ENCODE results near the gene BRCA1.

BRCA1 gene

DNA sequence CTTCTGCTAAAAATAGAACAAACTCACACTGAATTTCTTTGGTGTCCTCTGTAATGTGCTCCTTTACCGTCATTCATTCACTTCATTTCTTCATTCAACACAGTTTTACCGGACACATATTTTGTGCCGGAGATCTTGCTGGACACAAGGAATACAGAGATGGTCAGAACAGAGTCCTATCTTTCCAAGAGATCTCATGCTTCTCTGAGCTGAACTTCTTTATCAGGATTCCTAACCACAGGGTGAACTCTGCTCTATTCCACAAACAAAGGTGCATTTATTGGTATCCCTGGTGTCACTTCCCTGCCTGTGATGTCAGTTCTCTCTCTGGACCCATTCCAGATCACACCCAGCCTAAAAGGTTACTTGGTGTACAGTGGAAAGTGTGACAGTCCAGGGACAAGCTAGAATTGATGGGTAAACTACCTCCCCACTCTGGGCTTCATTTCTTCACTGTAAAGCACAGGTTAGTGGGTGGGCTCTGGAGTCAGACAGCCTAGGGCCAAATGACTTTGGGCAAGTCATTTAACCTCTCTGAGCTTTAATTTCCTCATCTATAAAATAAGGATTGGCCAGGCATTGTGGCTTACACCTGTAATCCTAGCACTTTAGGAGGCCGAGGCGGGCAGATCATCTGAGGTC is 114.4 kb downstream of the BRCA1 start:
- TF ChIP-seq TAF1 (IDR thresholded peaks at IDR 0.05; ENCODE audit: borderline replicate concordance, insufficient read depth, low read length): no peak
- no peak for TF ChIP-seq SIN3A (IDR thresholded peaks at IDR 0.05; ENCODE audit: borderline replicate concordance, insufficient read depth, low read length)
- no peak for TF ChIP-seq POLR2AphosphoS5 (IDR thresholded peaks at IDR 0.05; ENCODE audit: low read depth, low read length)
- no peak for TF ChIP-seq FOXP2 (optimal IDR thresholded peaks at IDR 0.05; ENCODE audit: borderline replicate concordance, extremely low read depth, extremely low read length, insufficient read depth)
- TF ChIP-seq, protein P1, sequence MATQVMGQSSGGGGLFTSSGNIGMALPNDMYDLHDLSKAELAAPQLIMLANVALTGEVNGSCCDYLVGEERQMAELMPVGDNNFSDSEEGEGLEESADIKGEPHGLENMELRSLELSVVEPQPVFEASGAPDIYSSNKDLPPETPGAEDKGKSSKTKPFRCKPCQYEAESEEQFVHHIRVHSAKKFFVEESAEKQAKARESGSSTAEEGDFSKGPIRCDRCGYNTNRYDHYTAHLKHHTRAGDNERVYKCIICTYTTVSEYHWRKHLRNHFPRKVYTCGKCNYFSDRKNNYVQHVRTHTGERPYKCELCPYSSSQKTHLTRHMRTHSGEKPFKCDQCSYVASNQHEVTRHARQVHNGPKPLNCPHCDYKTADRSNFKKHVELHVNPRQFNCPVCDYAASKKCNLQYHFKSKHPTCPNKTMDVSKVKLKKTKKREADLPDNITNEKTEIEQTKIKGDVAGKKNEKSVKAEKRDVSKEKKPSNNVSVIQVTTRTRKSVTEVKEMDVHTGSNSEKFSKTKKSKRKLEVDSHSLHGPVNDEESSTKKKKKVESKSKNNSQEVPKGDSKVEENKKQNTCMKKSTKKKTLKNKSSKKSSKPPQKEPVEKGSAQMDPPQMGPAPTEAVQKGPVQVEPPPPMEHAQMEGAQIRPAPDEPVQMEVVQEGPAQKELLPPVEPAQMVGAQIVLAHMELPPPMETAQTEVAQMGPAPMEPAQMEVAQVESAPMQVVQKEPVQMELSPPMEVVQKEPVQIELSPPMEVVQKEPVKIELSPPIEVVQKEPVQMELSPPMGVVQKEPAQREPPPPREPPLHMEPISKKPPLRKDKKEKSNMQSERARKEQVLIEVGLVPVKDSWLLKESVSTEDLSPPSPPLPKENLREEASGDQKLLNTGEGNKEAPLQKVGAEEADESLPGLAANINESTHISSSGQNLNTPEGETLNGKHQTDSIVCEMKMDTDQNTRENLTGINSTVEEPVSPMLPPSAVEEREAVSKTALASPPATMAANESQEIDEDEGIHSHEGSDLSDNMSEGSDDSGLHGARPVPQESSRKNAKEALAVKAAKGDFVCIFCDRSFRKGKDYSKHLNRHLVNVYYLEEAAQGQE (IDR thresholded peaks at IDR 0.05; ENCODE audit: insufficient read depth in 1 of 2, low read depth in 2 of 2, low read length in 2 of 2): no peak

DNA sequence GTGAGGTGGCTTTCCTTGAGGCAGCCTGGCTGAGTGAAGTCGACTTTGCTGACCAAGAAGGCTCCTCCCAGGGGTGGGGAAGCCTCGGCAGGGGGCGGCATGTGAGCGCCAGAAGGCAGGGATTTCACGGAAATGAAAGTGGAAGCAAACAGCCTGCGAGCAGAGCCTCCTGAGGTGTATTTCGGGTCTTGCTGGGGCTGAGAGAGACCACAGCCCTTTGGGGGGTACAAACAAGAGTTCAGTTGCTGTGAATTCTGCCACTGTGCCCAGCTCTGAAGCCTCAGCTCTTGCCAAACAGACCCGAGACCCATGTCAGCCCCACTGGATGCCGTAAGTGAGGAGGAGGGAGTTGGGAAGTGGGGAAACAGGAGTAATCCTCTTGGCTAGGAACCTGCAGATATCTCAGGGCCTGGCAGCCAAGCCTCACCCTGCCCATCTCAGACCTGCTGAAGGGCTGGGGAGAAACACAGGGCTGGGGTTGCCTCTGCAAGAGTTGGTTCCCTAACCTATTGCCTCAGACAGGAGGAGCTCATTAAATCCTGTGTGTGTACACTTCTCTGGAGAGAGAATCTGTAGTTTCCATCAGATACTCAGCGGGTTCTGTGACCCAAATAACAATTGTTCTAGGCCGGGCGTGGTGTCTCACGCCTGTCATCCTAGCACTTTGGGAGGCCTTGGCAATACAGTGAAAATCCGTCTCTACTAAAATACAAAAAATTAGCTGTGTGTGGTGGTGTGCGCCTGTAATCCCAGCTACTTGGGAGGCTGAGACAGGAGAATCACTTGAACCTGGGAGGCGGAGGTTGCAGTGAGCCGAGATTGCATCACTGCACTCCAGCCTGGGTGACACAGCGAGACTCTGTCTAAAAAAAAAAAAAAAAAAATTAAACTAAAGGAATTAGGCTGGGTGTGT is 118.3 kb downstream of the BRCA1 start, which contains the start of gene IFI35:
TSS of gene IFI35 (plus strand) at position 146 of the 913 bp plus-strand sequence. CDS start at position 310, 164 bp downstream.
- TF ChIP-seq POLR2AphosphoS5 (IDR thresholded peaks at IDR 0.05; ENCODE audit: low read depth, low read length): peak; percentile 65
- TF ChIP-seq TAF1 (IDR thresholded peaks at IDR 0.05; ENCODE audit: borderline replicate concordance, insufficient read depth, low read length): no peak

DNA sequence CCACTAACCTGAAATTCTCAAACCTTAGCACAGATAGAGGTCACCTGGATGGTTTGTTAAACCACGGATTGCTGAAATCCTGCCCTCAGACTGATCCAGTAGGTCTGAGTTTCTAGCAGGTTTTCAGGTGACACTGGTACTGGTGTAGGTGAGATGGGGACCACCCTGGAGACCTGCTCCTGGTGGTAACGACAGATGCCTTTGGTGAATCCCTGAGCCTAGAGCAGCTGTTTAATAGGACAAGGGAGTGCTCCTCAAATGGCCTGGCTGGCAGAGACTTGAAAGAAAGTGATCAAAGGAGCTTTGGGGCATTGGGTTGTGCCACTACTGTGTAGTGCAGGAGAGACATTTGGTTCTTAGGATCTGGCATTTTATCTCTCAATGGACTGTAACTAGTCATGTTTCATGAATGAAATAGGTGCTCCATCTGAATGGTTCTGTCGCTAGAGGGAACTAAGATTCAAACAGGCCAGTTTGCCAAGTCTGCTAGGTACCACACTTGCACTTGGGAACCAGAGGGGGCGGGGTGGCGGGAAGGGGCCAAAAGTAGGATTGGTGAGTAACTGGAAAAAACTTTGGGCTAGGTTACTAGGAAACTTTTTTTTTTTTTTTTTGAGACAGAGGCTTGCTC is 121.5 kb downstream of the BRCA1 start:
- TF ChIP-seq, protein P1 (IDR thresholded peaks at IDR 0.05; ENCODE audit: insufficient read depth in 1 of 2, low read depth in 2 of 2, low read length in 2 of 2): no peak
- TF ChIP-seq SIN3A (IDR thresholded peaks at IDR 0.05; ENCODE audit: borderline replicate concordance, insufficient read depth, low read length) (no peak; the same call in 1 of the 2 replicates), FOXP2 (optimal IDR thresholded peaks at IDR 0.05; ENCODE audit: borderline replicate concordance, extremely low read depth, extremely low read length, insufficient read depth) (no peak), POLR2AphosphoS5 (IDR thresholded peaks at IDR 0.05; ENCODE audit: low read depth, low read length) (no peak; the same call in none of the 2 replicates), TAF1 (IDR thresholded peaks at IDR 0.05; ENCODE audit: borderline replicate concordance, insufficient read depth, low read length) (no peak)

DNA sequence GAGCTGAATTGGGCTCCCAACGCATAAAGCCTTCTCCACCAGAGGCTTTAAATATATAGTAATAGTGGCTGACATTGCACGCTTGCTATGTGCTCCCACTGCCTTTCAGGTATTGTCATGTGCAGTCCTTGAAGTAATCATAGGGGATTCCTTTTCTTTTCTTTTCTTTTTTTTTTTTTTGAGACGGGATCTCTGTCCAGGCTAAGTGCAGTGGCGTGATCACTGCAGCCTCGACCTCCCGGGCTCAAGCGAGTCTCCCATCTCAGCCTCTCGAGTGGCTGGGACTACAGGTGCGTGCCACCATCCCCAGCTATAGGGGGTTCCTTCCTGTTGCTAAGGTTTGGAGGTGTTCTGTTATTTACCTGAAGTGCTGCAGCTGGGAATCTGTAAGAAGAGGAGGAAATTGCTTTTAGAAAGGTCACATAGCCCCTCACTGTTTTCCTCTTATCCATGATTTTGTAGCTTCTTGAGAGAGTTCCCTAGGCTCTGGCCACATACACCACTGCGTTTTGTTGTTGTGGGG is 126.1 kb downstream of the BRCA1 start:
- TF ChIP-seq SIN3A (IDR thresholded peaks at IDR 0.05; ENCODE audit: borderline replicate concordance, insufficient read depth, low read length) (no peak), FOXP2 (optimal IDR thresholded peaks at IDR 0.05; ENCODE audit: borderline replicate concordance, extremely low read depth, extremely low read length, insufficient read depth) (no peak), TAF1 (IDR thresholded peaks at IDR 0.05; ENCODE audit: borderline replicate concordance, insufficient read depth, low read length) (no peak), POLR2AphosphoS5 (IDR thresholded peaks at IDR 0.05; ENCODE audit: low read depth, low read length) (no peak; the same call in none of the 2 replicates)
- TF ChIP-seq, protein P1 (IDR thresholded peaks at IDR 0.05; ENCODE audit: insufficient read depth in 1 of 2, low read depth in 2 of 2, low read length in 2 of 2): no peak
